ENCODE data around the gene SPOCK3.
"Not testable (repeated sequence)": the region's sequence is repeated elsewhere in the genome, so short reads cannot be mapped to it uniquely, and the experiment has no call there.

Gene SPOCK3

GRCh38 chr4:167234316-167234881, at the start of gene SPOCK3:
Gene SPOCK3, minus strand, starts transcription at chr4:167234494.
- no peak for DNase-seq

DNA sequence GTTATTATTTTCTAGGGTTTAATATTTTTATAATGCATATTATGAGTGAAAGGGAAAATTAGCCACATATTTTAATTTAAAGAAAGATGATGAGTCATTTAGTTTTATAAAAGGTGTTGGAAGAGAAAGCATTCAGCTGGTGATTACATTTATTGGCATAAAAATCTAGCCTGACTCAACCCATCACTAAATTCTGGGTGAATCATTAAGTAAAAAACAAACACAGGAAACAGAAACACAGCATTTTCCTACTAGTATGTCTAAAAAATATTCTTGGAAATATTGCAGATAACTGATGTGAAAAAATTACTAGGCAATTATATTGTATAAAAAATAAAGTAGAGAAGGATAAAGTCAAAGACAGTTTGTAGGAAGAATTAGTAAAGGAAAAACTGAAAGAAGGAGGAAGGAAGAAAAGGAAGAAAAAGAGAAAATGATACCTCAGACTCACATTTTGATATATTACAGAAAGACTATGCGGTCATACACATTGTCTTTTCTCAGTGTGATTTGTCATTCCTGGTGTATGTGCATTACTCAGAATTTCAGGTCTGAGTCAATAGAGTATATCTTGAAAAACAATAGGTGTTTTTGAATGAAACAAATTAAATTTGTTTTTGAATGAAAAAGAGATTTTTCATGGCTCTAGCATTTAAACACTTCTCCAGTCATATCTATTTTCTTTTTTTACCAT, 48.0 kb upstream of the SPOCK3 start:
- DNase-seq, result no peak

DNA sequence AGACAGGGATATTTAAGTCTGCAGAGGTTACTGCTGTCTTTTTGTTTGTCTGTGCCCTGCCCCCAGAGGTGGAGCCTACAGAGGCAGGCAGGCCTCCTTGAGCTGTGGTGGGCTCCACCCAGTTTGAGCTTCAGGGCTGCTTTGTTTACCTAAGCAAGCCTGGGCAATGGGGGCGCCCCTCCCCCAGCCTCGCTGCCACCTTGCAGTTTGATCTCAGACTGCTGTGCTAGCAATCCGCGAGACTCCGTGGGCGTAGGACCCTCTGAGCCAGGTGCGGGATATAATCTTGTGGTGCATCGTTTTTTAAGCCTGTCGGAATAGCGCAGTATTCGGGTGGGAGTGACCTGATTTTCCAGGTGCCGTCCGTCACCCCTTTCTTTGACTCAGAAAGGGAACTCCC, 47.3 kb upstream of the SPOCK3 start:
- not testable (repeated sequence) for DNase-seq

DNA sequence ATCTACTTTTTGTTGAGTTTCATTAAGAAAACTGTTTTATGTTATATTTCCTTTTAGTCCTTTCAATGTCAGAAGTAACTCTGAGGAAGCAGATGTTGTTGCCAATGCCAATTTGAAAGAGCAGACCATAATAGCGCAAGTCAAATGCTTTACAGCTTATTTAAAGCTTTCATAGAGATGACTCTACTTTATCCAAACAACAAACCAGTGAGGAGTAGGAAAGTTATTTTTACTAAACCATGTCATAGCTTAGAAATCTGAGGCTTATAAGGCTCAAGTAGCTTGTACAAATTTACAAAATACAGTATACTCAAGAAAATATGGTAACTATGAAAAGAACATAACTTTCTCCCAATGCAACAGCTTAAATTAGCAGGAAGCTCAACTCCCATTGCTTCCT, 40.1 kb upstream of the SPOCK3 start:
- no peak for DNase-seq

DNA sequence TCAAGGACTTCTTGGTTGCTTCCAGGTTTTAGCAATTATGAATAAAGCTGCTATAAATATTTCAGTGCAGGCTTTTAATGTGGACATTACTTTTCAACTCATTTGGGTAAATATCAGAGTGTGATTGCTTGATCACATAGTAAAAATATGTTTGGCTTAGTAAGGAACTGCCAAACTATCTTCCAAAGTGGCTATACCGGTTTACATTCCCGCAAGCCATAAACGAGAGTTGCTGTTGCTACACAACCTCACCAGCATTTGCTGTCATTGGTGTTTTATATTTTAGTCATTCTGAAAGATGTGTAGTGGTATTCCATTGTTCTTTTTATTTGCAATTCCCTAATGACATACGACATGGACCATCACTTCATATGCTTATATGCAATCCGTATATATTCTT, 30.9 kb upstream of the SPOCK3 start:
- no peak for DNase-seq

DNA sequence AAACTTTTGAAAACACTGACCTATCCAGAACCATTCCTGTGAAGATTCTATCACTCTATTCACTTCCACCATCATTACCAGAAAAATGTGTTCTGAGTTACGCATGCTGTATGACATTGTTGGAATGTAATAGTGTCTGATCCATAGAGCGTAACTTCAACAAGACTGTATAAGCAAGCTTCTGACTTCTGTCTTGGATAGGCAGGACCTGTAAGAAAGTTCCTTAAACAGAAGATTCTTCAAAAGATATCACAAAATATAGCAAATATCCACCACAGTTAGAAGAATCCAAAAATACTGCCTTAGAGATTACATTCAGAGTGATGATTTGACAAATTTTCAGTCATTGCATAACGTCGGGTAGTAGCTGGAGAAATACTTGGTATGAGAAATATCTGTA, 14.0 kb upstream of the SPOCK3 start:
- no peak for DNase-seq

DNA sequence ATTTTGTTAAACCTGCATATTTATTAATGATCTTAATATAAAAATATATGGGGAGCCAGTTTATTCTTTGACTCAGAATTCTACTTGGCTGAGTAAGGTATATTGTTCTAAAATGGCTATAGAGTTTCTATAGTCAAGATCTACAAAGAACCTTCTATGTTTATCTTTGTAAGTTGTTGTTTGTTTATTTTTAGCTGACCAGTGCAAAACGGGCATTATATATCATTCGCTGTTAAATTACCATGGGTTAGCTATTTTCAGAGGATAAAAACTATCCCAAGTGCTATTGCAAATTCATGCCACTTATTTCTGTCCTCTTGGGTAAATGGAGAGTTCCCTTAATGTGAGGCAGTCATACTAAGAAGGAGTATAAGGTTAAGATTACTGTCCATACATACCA, 5.3 kb upstream of the SPOCK3 start:
- DNase-seq, result no peak

DNA sequence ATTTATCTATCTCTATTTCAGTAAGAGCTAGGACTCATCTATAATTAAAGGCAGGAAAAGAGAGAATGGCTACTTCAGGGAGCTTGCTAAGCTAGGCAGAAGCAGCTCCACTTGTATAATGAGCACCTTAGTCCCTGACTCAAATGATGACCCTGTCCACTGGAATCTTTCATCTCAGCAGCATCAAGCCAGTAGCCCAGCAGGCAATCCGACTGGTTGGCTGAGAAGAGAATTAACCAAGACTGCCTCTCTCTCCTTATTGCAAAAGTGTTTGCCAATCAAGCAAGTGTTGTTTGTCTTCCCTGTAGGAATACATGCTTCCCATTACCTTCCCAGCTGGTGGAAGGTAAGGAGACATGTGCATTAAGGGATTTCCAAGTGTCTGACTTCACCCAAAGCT, 3.9 kb upstream of the SPOCK3 start:
- DNase-seq, result no peak

- DNase-seq, result no peak
Observed at GRCh38 chr4:167233685-167234315, 494 bp downstream of the SPOCK3 start.

DNA sequence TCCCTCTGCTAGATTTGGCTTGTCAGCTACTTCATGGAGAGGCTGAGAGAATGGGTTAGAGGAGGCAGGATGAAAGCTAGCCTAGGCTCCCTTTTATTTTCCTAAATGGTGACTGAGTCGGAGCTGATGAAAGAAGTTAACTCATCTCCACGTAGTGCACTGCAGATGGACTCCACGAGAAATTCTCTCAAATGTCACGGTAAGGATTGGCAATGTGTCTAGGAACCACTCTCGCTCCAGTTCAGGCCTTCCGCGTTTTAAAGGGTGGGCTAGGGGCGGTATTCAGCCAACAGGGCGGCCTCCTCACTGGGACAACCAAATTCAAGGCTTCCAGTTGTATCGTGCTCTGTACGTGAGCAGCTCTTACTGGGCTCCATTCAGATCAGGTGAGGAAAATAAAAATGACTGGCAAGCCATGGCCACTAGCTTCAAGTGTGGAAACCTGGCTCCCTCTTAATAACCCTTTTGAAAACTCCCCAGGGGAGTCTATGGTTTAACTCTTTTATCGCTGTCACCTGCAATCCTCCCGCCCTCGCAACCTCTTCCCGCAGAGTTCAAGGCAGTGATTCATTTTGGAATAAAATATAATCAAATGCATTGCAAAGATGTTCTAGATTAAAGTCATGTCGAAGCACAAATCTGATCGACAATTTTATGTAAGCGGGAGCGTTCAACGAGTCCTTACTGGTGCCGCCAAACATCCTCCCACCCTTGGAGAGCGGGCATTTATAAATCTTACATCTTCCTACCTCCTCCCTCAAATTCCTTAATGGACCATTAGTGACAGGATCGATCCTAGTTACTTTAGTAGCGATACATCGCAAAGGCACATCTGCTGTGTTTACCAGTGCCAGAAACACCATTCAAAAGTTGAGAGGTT, 1.2 kb downstream of the SPOCK3 start:
- DNase-seq, result no peak

DNA sequence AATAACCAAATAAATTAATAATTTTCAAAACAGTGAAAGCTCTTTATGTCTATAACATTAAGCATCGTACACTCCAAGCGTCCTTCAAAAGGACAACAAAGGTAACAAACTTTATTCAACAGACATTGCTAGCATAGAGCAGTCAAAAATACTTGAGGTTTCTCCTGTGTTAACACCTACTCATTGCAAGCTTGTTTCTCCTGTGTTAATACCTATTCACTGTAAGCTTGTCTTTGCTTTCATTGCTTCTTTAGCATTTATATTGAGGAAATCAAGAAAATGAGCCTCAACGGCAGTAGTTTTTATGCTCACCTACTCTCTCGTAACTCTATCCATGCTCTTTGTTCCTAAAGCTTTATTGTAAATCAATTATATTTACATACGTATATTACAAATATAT, 3.5 kb downstream of the SPOCK3 start:
- DNase-seq, result no peak

GRCh38 chr4:167222099-167222498, 12.2 kb downstream of the SPOCK3 start:
- no peak for DNase-seq

DNA sequence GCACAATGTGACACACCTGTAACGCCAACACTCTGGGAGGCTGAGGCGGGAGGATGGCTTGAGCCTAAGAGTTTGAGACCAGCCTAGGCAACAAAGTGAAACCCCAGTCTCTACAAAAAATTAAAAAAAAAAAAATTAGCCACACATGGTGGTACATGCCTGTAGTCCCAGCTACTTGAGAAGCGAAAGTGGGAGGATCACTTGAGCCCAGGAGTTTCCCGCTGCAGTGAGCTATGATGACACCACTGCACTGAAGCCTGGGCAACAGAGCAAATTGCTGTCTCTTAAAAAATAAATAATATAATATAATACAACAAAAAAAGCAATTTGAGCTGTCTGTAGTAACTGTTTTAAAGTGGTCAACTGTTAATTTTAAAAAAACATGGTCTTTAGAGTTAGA, 13.2 kb downstream of the SPOCK3 start:
- DNase-seq, result no peak

DNA sequence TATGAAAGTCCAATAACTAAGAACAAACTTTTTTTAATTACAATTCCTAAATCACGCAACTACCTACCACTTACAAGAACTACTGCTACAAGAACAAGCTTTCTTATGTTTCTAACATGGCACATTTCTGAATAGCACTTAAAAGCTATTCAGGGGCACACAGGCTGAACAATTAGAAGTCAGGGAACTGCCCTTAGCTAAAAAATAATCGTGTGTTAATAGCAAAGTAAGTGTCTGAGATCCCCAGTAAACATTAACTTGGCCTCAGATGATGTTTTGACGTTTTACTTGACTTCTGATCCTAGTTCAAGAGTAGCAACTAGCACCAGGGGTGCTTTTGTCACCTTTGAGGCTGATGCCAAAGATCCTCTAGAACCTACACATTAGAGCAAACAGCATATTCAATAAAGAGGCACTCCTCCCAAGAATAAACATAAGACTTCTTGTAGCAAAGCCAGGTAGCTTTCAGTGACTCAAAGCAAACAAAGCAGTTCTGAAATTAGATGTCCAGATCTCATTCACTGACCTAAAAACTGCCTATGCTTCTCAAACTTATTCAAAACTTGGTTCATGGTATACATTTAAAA, 16.2 kb downstream of the SPOCK3 start:
- DNase-seq, result no peak

GRCh38 chr4:167216783-167217182, 17.5 kb downstream of the SPOCK3 start:
- no peak for DNase-seq

- no peak for DNase-seq
Observed at GRCh38 chr4:167210166-167210565, 24.1 kb downstream of the SPOCK3 start.

DNA sequence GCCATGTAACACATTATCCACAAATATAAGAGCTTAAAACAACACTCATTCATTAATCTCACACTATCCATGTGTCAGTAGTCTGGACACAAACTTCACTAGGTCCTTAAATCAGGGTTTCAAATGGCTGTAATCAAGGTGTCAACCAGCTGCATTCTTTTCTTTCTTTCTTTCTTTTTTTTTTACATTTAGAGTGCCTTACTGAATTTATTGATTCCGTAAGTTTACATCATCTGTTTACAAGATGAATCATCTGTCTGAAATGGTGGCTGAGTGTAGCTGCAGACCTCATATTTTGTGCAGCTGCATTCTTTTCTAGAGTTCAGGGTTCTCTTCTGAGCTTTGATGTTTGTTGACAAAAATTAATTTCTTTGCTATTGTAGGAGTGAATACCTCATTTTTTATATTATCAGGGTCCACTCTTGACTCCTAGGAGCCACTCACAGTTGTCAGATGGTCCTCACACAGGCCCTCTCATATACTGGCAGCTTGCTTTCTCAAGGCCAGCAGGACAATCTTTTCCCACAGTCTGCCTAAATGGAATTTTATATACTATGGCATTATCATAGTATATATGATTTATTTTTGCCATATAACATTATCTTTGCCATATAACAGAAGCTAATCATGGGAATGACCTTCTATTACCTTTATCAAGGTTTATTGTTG, 37.8 kb downstream of the SPOCK3 start:
- no peak for DNase-seq

GRCh38 chr4:167190379-167190778, 43.9 kb downstream of the SPOCK3 start:
- no peak for DNase-seq

GRCh38 chr4:167185465-167185864, 48.8 kb downstream of the SPOCK3 start:
- no peak for DNase-seq

GRCh38 chr4:167183036-167183435, 51.3 kb downstream of the SPOCK3 start:
- DNase-seq, result no peak

- no peak for DNase-seq
Observed at GRCh38 chr4:167177925-167178324, 56.4 kb downstream of the SPOCK3 start.

DNA sequence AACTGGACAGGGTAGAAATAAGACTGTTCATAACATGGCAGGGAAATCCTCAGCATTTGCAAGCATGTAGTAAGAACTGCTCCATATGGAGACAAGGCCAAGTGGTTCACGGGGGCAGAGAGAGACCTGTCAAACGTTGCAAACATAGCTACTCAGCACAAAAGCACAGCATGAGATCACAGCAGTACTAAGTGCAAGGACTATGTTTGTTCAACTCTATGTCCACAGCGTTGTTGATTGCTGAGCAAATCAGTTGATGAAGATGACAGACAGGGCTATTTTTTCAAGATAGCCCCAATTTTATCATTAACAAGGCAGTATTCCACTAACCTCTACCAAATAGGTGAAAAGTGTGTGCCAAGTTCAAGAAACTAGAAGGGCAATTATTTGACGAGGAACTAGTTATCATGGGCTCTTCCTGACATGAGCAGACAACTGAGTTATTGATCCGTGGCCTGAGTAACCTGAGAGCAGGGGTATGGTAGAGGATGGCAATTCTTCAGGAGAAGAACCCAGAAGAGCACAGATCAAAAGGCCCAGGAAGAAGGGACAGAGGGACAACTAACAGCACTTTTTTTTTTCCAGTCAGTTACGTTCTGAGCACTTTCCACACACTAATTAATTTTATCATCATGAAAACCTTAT, 57.4 kb downstream of the SPOCK3 start:
- no peak for DNase-seq

Measured in stimulated activated CD4-positive, alpha-beta T cell treated with anti-CD3 and anti-CD28 coated beads, Interleukin-12 subunit alpha, Interleukin-12 subunit beta, amount 100 ng/mL, for 4 hours (primary cell).